Measurements from ENCODE around the gene LILRB1.

The LILRB1 gene

GRCh38 chr19:54606891-54607784 is 23.1 kb upstream of the LILRB1 start:
- no peak for DNase-seq (ENCODE audit: extremely low read depth, low read depth)
- no peak for TF ChIP-seq CTCF (IDR thresholded peaks at IDR 0.05; ENCODE audit: low read depth, low read length)

GRCh38 chr19:54607785-54608150 is 22.5 kb upstream of the LILRB1 start:
- no peak for TF ChIP-seq CTCF (IDR thresholded peaks at IDR 0.05; ENCODE audit: low read depth, low read length)
- no peak for DNase-seq (ENCODE audit: extremely low read depth, low read depth)

- no peak for TF ChIP-seq CTCF (IDR thresholded peaks at IDR 0.05; ENCODE audit: low read depth, low read length)
- DNase-seq (ENCODE audit: extremely low read depth, low read depth) = no peak
Measured at GRCh38 chr19:54608205-54608604, 22.1 kb upstream of the LILRB1 start.

GRCh38 chr19:54608792-54609191 is 21.5 kb upstream of the LILRB1 start:
- TF ChIP-seq CTCF (IDR thresholded peaks at IDR 0.05; ENCODE audit: low read depth, low read length) = no peak
- no peak for DNase-seq (ENCODE audit: extremely low read depth, low read depth)

GRCh38 chr19:54609356-54609791 is 20.9 kb upstream of the LILRB1 start:
- no peak for DNase-seq (ENCODE audit: extremely low read depth, low read depth)
- no peak for TF ChIP-seq CTCF (IDR thresholded peaks at IDR 0.05; ENCODE audit: low read depth, low read length)

DNA sequence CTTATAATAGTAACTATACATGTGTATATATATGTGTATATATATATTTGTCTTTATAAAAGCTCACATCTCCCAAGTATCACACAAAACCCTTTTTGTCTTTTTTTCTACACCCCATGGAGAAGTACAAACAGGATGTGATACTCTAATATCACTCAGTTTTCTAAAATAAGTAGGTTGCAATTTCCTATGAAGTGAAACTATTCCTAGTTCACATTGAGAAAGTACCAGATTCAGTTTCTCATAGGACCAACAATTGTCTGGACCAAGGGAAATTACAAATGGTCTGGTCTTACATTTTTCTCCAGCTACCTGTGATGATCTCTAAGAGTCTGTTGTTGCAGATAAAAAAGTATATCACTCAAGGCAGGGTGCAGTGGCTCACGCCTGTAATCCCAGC is 17.9 kb upstream of the LILRB1 start:
- no peak for DNase-seq (ENCODE audit: extremely low read depth, low read depth)
- TF ChIP-seq CTCF (IDR thresholded peaks at IDR 0.05; ENCODE audit: low read depth, low read length) = no peak

DNA sequence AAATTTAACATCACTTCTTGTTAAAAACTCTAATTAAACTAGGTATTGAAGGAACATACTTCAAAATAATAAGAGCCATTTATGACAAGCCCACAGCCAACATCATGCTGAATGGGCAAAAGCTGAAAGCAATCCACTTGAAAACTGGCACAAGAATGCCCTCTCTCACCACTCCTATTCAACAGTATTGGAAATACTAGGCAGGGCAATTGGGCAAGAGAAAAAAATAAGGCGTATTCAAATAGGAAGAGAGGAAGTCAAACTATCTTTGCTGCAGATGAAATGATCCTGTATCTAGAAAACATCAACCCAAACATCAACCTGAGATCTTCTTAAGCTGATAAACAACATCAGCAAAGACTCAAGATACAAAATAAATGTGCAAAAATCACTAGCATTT is 15.6 kb upstream of the LILRB1 start:
- DNase-seq (ENCODE audit: extremely low read depth, low read depth) = no peak
- no peak for TF ChIP-seq CTCF (IDR thresholded peaks at IDR 0.05; ENCODE audit: low read depth, low read length)

All from AG09319 (cell line).